ENCODE results near the gene POLR2L.

DNA sequence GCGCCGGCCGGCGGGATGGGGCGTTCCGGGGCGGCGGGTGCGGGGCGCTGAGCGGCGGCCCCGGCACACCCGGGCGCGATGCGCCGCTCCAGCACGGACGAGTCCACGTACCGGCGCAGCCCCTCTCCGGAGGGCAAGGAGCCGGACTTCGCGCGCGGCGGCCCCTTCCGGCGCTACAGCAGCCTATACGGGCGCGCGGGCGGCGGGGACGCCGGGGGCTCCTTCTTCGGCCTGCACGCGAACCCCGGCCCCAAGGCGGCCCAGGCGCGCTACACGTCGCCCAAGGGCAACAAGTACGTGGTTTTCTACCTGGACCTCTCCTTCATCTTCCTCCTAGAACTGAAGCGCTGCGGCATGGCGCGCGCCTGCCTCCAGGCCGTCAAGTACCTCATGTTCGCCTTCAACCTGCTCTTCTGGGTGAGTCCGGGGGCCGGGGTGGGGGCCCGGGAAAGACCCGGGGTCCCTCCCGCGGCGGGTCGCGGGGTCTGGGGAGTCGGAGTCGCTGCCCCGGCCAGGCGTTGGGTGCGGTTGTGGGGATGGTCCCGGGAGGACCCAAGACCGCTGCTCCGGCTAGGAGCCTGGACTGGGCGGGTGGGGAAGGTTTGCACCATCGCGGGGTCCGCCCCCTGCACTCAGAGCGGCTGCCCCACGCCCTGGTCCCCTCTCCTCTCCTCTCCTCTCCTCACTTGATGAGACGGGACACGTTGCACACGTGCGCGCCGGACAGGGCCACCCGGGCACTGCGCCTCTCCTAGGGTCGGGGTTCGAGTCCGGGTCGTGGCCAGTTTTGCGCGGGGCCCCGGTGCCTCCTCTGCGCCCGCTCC, 7.8 kb upstream of the POLR2L start:
- TF ChIP-seq, protein P1, sequence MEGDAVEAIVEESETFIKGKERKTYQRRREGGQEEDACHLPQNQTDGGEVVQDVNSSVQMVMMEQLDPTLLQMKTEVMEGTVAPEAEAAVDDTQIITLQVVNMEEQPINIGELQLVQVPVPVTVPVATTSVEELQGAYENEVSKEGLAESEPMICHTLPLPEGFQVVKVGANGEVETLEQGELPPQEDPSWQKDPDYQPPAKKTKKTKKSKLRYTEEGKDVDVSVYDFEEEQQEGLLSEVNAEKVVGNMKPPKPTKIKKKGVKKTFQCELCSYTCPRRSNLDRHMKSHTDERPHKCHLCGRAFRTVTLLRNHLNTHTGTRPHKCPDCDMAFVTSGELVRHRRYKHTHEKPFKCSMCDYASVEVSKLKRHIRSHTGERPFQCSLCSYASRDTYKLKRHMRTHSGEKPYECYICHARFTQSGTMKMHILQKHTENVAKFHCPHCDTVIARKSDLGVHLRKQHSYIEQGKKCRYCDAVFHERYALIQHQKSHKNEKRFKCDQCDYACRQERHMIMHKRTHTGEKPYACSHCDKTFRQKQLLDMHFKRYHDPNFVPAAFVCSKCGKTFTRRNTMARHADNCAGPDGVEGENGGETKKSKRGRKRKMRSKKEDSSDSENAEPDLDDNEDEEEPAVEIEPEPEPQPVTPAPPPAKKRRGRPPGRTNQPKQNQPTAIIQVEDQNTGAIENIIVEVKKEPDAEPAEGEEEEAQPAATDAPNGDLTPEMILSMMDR (IDR thresholded peaks at IDR 0.05), result no peak
- no peak for TF ChIP-seq EP300 (IDR thresholded peaks at IDR 0.05)
- no peak for TF ChIP-seq POLR2A (IDR thresholded peaks at IDR 0.05)
